HFFc6 (cell line): Measurements from ENCODE around the gene NEGR1. TPM values are rescaled to one million over a fixed set of nuclear protein-coding genes. Genes with fewer than 3 reads are reported as not detected.

ENCODE experiments used
- DNase-seq: peaks from one replicate; pipeline ENCODE4 v3.0.0-alpha.2; 2018
- H3K27ac Mint-ChIP-seq: 2 replicates; pipeline ENCODE4 v1.8.0; 2020; ENCODE audit warnings: mild to moderate bottlenecking, mixed read lengths
- H3K27me3 Mint-ChIP-seq: 2 replicates; pipeline ENCODE4 v1.8.0; 2021; ENCODE audit warnings: mild to moderate bottlenecking, moderate library complexity, mixed read lengths; ENCODE audit not compliant: insufficient read depth
- H3K36me3 Mint-ChIP-seq: 2 replicates; pipeline ENCODE4 v1.8.0; 2021; ENCODE audit warnings: low read depth, mixed read lengths
- H3K4me1 Mint-ChIP-seq: 2 replicates; pipeline ENCODE4 v1.8.0; 2020; ENCODE audit warnings: low read depth, mixed read lengths
- H3K4me3 Mint-ChIP-seq: 2 replicates; pipeline ENCODE4 v1.8.0; 2020; ENCODE audit warnings: mild to moderate bottlenecking, moderate library complexity, mixed read lengths
- H3K9me3 Mint-ChIP-seq: 2 replicates; pipeline ENCODE4 v1.8.0; 2020; ENCODE audit warnings: mild to moderate bottlenecking, mixed read lengths
- total RNA-seq, 6 experiments: library from RNA; stranded (reverse); fragmentation: NEBNext Ultra II Directional; extraction: Animal tissue kit (Norgen Biotek cat#: 25700); gene quantifications; 2 replicates in 1 of 6; 3 replicates in 5 of 6; pipeline ENCODE4 v1.2.3, GENCODE V29; 2021
- TF ChIP-seq, protein P1 (sequence below): fragments of 200-600 bp; sonication (generic); IDR thresholded peaks from 2 replicates; pipeline ENCODE4 v1.5.0; 2021; ENCODE audit warnings: antibody characterized with exemption, mild to moderate bottlenecking

NEGR1 gene
- total RNA-seq, 6 experiments from 2014 or later: 52.8 to 67.6 (median 64.6) TPM

DNA sequence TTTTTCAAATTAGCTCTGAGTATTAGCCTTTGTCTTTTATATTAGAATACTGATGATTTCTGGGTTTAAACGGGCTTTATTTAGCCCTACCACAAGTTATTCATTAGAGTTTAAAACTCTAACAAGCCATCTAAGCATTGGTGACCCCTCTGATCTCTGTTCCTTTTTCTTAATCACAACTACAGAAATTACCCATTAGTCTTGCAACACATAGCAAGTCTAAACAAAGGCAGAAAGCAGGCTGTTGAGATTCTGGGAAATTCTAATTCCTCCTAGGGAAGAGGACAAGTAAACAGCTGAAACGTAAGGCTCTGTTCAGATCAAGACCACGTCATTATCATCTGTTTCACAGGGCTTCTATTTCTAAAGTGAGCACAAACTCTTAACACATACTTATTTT lies 710.3 kb downstream of the NEGR1 start:
- Mint-ChIP-seq H3K4me3 (no peak overlapping the region), H3K36me3 (no peaks in the 10 kb centered on the region), H3K27me3 (0 out of 2 replicates have a peak, but pooled peaks cover 1% of the 10 kb centered on the region), H3K27ac (no peak overlapping the region), H3K9me3 (no peaks in the 10 kb centered on the region), H3K4me1 (no peaks in the 10 kb centered on the region)
- TF ChIP-seq, protein P1, sequence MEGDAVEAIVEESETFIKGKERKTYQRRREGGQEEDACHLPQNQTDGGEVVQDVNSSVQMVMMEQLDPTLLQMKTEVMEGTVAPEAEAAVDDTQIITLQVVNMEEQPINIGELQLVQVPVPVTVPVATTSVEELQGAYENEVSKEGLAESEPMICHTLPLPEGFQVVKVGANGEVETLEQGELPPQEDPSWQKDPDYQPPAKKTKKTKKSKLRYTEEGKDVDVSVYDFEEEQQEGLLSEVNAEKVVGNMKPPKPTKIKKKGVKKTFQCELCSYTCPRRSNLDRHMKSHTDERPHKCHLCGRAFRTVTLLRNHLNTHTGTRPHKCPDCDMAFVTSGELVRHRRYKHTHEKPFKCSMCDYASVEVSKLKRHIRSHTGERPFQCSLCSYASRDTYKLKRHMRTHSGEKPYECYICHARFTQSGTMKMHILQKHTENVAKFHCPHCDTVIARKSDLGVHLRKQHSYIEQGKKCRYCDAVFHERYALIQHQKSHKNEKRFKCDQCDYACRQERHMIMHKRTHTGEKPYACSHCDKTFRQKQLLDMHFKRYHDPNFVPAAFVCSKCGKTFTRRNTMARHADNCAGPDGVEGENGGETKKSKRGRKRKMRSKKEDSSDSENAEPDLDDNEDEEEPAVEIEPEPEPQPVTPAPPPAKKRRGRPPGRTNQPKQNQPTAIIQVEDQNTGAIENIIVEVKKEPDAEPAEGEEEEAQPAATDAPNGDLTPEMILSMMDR: no peak
- DNase-seq: no peak

DNA sequence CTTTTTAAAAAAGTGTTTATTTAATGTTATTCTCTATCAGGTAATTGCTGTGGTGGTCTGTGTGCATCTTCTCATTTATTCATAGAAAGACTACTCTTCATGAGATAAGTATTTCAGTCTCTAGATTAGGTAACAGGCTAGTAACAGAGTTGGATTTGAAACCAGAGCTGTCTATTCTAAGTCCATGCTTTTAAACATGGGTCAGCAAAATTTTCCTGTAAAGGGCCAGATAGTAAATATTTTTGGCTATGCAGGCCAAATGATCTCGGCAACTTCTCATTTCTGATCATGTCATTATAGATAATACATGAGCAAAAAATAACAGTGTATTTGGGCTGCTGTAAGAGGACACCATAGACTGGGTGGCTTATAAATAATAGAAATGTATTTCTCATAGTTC lies 715.9 kb downstream of the NEGR1 start:
- peaks cover 37% of the 10 kb centered on the region for H3K4me1 Mint-ChIP-seq
- H3K4me3 Mint-ChIP-seq: no peak overlapping the region
- no peaks in the 10 kb centered on the region for H3K36me3 Mint-ChIP-seq
- DNase-seq: no peak
- TF ChIP-seq, protein P1: no peak
- H3K9me3 Mint-ChIP-seq: no peaks in the 10 kb centered on the region
- H3K27ac Mint-ChIP-seq: no peak overlapping the region
- 0 out of 2 replicates have a peak, but pooled peaks cover 1% of the 10 kb centered on the region for H3K27me3 Mint-ChIP-seq

DNA sequence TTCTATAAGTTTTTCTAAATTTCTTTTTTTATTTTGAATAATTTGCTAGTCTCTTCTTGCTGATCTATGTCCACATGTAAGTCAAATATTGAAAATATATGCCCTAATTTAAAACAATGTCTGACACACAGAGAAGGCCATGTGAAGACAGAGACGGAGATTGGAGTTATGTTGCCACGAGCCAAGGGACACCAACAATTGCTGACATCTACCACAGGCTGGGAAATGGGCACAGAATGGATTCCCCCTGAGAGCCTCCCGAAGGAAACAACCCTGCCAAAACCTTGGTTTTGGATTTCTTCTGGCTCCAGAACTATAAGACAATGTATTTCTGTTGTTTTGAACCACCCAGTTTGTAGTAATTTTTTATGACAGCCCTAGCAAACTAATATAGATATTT lies 716.5 kb downstream of the NEGR1 start:
- H3K9me3 Mint-ChIP-seq: no peaks in the 10 kb centered on the region
- peaks cover 43% of the 10 kb centered on the region for H3K4me1 Mint-ChIP-seq
- H3K4me3 Mint-ChIP-seq: no peak overlapping the region
- H3K36me3 Mint-ChIP-seq: no peaks in the 10 kb centered on the region
- no peak overlapping the region for H3K27ac Mint-ChIP-seq
- TF ChIP-seq, protein P1: no peak
- no peak for DNase-seq
- H3K27me3 Mint-ChIP-seq: 0 out of 2 replicates have a peak, but pooled peaks cover 1% of the 10 kb centered on the region

DNA sequence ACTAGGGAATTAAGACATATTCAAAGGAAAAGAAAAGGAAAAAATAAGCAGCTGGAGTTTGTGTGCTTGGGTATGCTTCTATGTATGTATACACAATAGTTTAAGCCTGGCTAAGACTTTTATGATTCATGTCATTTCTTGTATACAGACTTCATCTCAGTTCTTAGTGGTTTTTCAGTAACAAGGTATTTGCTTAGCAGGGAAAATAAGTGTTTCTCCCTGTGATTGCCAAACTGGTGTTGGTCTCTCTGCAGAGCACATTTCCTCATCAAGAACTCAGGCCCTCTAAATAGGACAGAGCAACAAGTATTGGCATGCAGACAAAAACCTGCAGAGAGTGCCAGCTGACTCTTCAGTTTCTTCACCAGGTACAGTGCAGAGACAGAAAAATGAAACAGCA lies 717.1 kb downstream of the NEGR1 start:
- DNase-seq: peak; percentile 1
- Mint-ChIP-seq H3K36me3 (no peaks in the 10 kb centered on the region), H3K27ac (no peak overlapping the region), H3K4me1 (peaks cover 48% of the 10 kb centered on the region), H3K27me3 (no peaks in the 10 kb centered on the region), H3K4me3 (no peak overlapping the region), H3K9me3 (no peaks in the 10 kb centered on the region)
- TF ChIP-seq, protein P1: no peak

DNA sequence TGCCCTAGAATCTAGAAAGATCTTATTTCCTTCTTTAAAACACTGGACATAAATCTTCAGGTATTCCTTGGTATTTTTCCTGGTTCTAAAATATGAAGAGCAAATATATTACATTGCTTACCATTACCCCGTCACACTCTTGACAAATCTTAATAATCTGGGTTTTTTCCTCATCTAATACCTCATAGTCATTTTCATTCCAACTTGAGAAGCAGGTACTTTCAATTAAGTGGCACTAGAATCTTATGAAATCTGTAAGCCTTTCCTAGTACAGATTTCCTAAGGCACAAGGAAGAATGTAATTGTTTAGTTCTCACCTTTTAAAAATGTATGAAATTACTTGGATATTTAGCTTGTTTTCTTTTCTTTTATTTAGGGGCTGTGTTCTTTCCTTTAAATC lies 720.0 kb downstream of the NEGR1 start:
- no peaks in the 10 kb centered on the region for H3K36me3 Mint-ChIP-seq
- H3K27me3 Mint-ChIP-seq: no peaks in the 10 kb centered on the region
- TF ChIP-seq, protein P1: no peak
- H3K9me3 Mint-ChIP-seq: no peaks in the 10 kb centered on the region
- no peak for DNase-seq
- H3K27ac Mint-ChIP-seq: 0 out of 2 replicates have a peak overlapping the region, but pooled peaks have one; percentile 81
- H3K4me1 Mint-ChIP-seq: peaks cover 67% of the 10 kb centered on the region
- H3K4me3 Mint-ChIP-seq: no peak overlapping the region; the same call in 1 of the 2 replicates

DNA sequence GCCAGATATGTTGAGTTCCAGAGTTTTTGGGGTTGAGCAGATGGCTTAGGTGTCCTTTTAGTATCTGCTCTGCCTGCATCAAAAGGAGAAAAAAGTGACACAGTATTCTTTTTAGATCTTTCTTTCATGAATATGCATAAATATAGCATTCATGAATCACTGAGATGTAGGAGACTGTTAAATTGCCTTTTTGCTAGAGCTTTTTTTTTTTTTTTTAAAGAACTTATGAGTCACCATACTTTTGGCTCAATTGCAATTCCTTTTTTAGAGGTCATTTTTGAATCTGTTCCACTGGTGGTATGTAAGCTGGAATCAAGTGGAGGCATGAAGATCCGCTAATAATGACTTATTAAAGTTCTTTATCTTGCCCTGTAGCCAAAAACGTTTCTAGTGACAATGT lies 720.6 kb downstream of the NEGR1 start:
- peak overlapping the region; percentile 78 for H3K4me3 Mint-ChIP-seq
- peaks cover 73% of the 10 kb centered on the region for H3K4me1 Mint-ChIP-seq
- no peaks in the 10 kb centered on the region for H3K36me3 Mint-ChIP-seq
- H3K27me3 Mint-ChIP-seq: no peaks in the 10 kb centered on the region
- DNase-seq: peak; percentile 59
- TF ChIP-seq, protein P1: no peak
- no peaks in the 10 kb centered on the region for H3K9me3 Mint-ChIP-seq
- H3K27ac Mint-ChIP-seq: peak overlapping the region; percentile 81
